ENCODE data around the gene INS.

DNA sequence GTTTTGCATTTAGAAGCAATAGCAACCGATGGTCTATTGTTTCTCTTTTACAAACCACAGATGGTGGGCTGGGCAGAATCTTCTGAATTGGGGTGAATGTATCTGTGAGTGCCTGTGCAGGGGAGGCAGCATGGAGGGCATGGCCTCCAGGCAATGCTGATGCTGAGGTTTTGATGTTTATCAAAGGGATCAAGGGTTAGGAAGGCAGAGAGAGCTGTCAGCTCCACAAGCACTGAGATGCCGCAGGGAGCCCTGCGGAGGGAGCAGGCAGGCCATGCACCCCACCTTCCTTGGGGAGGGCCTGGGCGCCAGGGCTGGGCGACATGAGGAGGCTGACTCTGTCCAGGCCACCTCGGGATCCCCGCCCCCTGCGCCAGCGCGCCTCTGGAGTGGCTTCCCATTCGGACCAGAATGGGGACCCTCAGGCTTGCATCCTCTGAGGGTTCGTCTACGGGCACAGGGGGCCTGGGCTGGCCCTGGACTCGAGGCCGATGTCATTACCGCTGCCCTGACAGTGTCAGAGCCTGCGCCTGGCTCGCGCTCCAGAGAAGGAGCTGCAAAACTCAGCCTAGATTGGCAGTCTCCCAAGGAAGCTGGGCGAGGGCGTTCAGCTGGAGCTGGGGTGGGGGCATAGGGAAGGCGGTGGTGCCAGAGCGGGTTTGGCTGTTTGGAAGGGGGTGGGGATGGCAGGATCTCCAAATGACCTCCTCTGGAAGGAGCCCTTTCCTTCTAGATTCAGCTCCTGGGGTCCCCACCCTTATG lies 24.5 kb upstream of the INS start:
- no peak for TF ChIP-seq POLR2A (IDR thresholded peaks at IDR 0.05)
- TF ChIP-seq, protein P1, sequence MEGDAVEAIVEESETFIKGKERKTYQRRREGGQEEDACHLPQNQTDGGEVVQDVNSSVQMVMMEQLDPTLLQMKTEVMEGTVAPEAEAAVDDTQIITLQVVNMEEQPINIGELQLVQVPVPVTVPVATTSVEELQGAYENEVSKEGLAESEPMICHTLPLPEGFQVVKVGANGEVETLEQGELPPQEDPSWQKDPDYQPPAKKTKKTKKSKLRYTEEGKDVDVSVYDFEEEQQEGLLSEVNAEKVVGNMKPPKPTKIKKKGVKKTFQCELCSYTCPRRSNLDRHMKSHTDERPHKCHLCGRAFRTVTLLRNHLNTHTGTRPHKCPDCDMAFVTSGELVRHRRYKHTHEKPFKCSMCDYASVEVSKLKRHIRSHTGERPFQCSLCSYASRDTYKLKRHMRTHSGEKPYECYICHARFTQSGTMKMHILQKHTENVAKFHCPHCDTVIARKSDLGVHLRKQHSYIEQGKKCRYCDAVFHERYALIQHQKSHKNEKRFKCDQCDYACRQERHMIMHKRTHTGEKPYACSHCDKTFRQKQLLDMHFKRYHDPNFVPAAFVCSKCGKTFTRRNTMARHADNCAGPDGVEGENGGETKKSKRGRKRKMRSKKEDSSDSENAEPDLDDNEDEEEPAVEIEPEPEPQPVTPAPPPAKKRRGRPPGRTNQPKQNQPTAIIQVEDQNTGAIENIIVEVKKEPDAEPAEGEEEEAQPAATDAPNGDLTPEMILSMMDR (IDR thresholded peaks at IDR 0.05): no peak

All from esophagus squamous epithelium (tissue), 4 donors.